Naive thymus-derived CD4-positive, alpha-beta T cell (primary cell): ENCODE results near the gene PLA2G6. TPM values are rescaled to one million over a fixed set of nuclear protein-coding genes. Genes with fewer than 3 reads are reported as not detected.
A peak's percentile ranks its signal among the peaks of the same experiment; 100 is the strongest.

Experiments used
- ATAC-seq: fragments of 150-1000 bp; cut with Tn5 transposase; 2 replicates; pipeline ENCODE4 v1.10.0; 2021; ENCODE audit warnings: mild to moderate bottlenecking, moderate library complexity
- CTCF ChIA-PET: fragments of 350-600 bp; sonication (Branson Sonifier 250); formaldehyde crosslinking; loops from one replicate; lab custom pipeline; 2021; ENCODE audit warnings: antibody characterized with exemption; lab: Charles Lee
- POLR2A ChIA-PET: fragments of 350-600 bp; sonication (Branson Sonifier 250); formaldehyde crosslinking; loops from one replicate; lab custom pipeline; 2021; ENCODE audit warnings: antibody characterized with exemption, inconsistent platforms; lab: Charles Lee
- DNase-seq, 9 donors: peaks; one replicate each; pipeline versions ENCODE4 v3.0.0 to v3.0.0-alpha.2; 2020 to 2022; ENCODE audit warnings: mixed read lengths in 1 of 9
- H3K27ac ChIP-seq: one replicate; pipeline ENCODE4 v1.7.0; 2013; ENCODE audit warnings: mild to moderate bottlenecking, low read depth, low read length, moderate library complexity
- H3K27me3 ChIP-seq, 2 donors: one replicate each; pipeline ENCODE4 v1.7.0; 2013; ENCODE audit warnings: low read length in 2 of 2, mild to moderate bottlenecking in 2 of 2, moderate library complexity in 2 of 2; ENCODE audit not compliant: control insufficient read depth in 2 of 2, insufficient read depth in 2 of 2
- H3K36me3 ChIP-seq, 3 experiments: 1 replicate in 2 of 3; 2 replicates in 1 of 3; pipeline ENCODE4 v1.7.0; 2013; ENCODE audit warnings: low read length in 3 of 3, mild to moderate bottlenecking in 3 of 3, moderate library complexity in 1 of 3; ENCODE audit not compliant: insufficient read depth in 3 of 3, control insufficient read depth in 2 of 3
- H3K4me1 ChIP-seq, 2 donors: one replicate each; pipeline ENCODE4 v1.7.0; 2013; ENCODE audit warnings: low read length in 2 of 2, mild to moderate bottlenecking in 2 of 2, moderate library complexity in 1 of 2; ENCODE audit not compliant: control insufficient read depth in 2 of 2, insufficient read depth in 2 of 2
- H3K4me3 ChIP-seq: 2 replicates; pipeline ENCODE4 v1.7.0; 2013; ENCODE audit warnings: mild to moderate bottlenecking, low read length
- H3K9me3 ChIP-seq, 3 experiments: 1 replicate in 2 of 3; 2 replicates in 1 of 3; pipeline ENCODE4 v1.7.0; 2013; ENCODE audit warnings: low read length in 3 of 3; ENCODE audit not compliant: control insufficient read depth in 2 of 3
- H3K27ac Mint-ChIP-seq, 9 donors: one replicate each; pipeline ENCODE4 v1.8.0; 2020 to 2022; ENCODE audit warnings: mixed read lengths in 9 of 9, mild to moderate bottlenecking in 8 of 9, moderate library complexity in 5 of 9, inconsistent platforms in 2 of 9
- H3K27me3 Mint-ChIP-seq, 5 donors: one replicate each; pipeline ENCODE4 v1.8.0; 2021 to 2022; ENCODE audit warnings: mixed read lengths in 5 of 5, mild to moderate bottlenecking in 1 of 5
- H3K36me3 Mint-ChIP-seq, 5 donors: one replicate each; pipeline ENCODE4 v1.8.0; 2020 to 2022; ENCODE audit warnings: mixed read lengths in 5 of 5, mild to moderate bottlenecking in 3 of 5, inconsistent platforms in 1 of 5
- H3K4me1 Mint-ChIP-seq, 7 donors: one replicate each; pipeline ENCODE4 v1.8.0; 2020 to 2022; ENCODE audit warnings: mixed read lengths in 7 of 7, mild to moderate bottlenecking in 3 of 7, inconsistent platforms in 1 of 7
- H3K4me3 Mint-ChIP-seq, 10 donors: one replicate each; pipeline ENCODE4 v1.8.0; 2020 to 2022; ENCODE audit warnings: mild to moderate bottlenecking in 10 of 10, mixed read lengths in 10 of 10, moderate library complexity in 6 of 10, inconsistent platforms in 2 of 10
- H3K9me3 Mint-ChIP-seq, 11 donors: one replicate each; pipeline ENCODE4 v1.8.0; 2020 to 2022; ENCODE audit warnings: mixed read lengths in 11 of 11, mild to moderate bottlenecking in 4 of 11, inconsistent platforms in 1 of 11, moderate library complexity in 1 of 11
- intact Hi-C, 2 donors: fragments of 100-400 bp; cut with micrococcal nuclease; formaldehyde crosslinking; loops; one replicate each; pipeline ENCODE4 v1.15.1; 2023
- polyA plus RNA-seq, 2 donors: library from polyadenylated mRNA; unstranded; fragments of 300-500 nt; fragmentation: Illumina TruSeq; gene quantifications; one replicate each; pipeline ENCODE4 v1.2.3, GENCODE V29; 2021
- total RNA-seq, 6 experiments: library from RNA in 5 of 6; stranded (reverse) in 5 of 6; gene quantifications; 1 replicate in 5 of 6; 2 replicates in 1 of 6; pipeline ENCODE4 v1.2.3 and lab custom pipeline; 2021 to 2026

The PLA2G6 gene
- total and polyA plus RNA-seq, 7 experiments from 2014 or later = 4.8 to 252 (median 78.9) TPM

DNA sequence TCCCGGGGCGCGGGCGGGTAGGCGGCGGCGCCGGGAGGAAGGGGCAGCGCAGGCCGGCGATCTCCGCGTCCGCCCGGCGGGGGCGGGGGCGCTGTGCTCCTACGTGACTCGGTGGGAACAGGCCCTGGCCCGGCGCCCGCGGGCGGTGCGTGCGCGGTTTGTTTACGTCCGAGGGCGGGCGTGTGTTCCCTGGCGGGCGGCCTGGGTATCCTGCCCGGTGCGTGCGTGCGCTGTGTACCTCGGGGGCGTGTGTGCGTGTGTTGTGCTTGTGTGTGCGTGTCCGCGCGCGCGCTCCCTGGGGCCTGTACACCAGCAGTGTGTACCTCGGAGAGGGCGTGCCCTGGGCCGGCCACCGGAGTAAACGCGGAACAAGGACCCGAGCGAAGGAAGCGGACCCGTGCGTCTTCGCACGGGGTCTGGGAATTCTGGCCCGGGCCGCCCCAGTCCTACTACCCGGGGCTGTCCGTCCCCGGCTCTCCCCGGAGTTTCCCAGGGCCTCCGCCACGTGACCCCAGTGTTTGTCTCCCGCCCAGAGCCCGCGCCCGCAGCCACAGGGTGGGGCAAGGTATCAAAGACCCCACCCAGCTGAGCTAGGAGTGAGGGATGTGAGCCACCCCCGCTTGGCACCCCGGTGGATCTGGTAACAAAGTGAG, 20.9 kb upstream of the PLA2G6 start:
- intact Hi-C loops = loop anchor here (2.0 to 10.0 kb wide), 6 partner anchors 70 to 505 kb away; partner anchors contain the start of genes TMEM184B (in 2 of the 2), BAIAP2L2 (in 1 of the 2), CSNK1E (in 1 of the 2) and DDX17 (in 1 of the 2)
- peak; percentile 39 for ATAC-seq

DNA sequence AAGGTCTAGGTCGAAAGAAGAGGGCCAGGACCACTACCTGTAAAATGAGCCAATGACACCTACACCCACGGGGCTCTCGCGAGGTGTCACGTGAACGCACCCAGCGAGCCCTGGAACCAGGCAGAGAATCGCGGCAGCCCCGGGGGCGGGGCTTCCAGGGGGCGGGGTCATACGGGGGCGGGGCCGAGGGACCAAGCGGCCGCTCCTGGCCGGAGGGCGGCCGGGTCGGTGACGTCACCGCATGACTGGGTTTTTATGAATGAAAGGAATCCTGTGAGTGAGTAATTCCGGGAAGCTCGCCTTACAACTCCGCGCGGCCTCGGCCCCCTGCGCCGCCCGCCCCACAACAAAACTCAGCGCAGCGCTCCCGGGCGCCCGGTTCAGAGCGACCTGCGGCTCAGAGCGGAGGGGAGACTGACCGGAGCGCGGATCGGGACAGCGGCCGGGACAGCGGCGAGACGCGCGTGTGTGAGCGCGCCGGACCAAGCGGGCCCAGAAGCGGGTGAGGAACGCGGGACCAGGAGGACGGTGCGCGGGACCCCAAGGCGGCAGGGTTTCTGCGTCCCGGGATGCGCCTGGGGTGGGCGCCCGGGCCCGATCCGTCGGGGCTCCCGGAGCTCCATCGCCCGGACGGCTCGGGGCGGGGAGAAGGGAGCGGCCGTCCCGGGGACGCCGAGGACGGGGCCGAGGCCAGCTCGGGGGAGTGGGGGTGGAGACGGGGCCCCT, 20.2 kb upstream of the PLA2G6 start, which contains the start of gene MAFF:
Gene MAFF, plus strand, starts transcription at position 284 of the 726 bp plus-strand sequence. CDS start 11,860 bp downstream, outside the sequence.
- H3K27me3 ChIP-seq = no peaks in the 10 kb centered on the region
- Mint-ChIP-seq H3K9me3 (peaks cover 0 to 3% (median 0%) of the 10 kb centered on the region in 11 donors), H3K36me3 (peaks cover 0 to 2% (median 0%) of the 10 kb centered on the region in 5 donors), H3K4me3 (peak within 1 kb of the TSS; percentile 80 to 93 (median 88)), H3K27me3 (no peaks in the 10 kb centered on the region), H3K27ac (peak within 1 kb of the TSS; percentile 84 to 97 (median 89)), H3K4me1 (peaks cover 10 to 33% (median 26%) of the 10 kb centered on the region in 7 donors)
- peaks cover 5 to 25% of the 10 kb centered on the region in 2 donors for H3K4me1 ChIP-seq
- peaks cover 0 to 3% (median 0%) of the 10 kb centered on the region in 3 experiments for H3K36me3 ChIP-seq
- CTCF ChIA-PET = interaction anchor here (0.6 to 1.1 kb wide), 2 partner anchors 23 to 104 kb away, joined by 3 to 4 read pairs; no protein-coding TSS in a partner anchor
- intact Hi-C loops = loop anchor here (1.0 to 10.0 kb wide), 10 partner anchors 12 to 505 kb away; partner anchors contain the start of genes CSNK1E (in 2 of the 2), DDX17 (in 2 of the 2), PLA2G6 (in 2 of the 2) and TMEM184B (in 2 of the 2)
- H3K9me3 ChIP-seq = no peaks in the 10 kb centered on the region
- ATAC-seq = peak; percentile 87
- peak within 1 kb of the TSS; percentile 77 for H3K4me3 ChIP-seq
- H3K27ac ChIP-seq = peak within 1 kb of the TSS; percentile 88
- POLR2A ChIA-PET = interaction anchor here (1.0 to 2.2 kb wide), 5 partner anchors 11 to 25 kb away, joined by 3 to 21 read pairs (median 7); partner anchors contain the start of gene PLA2G6
- DNase-seq = peak; percentile 62 to 88 (median 72)

More for the DNA sequence above, 20.9 kb upstream of the PLA2G6 start:
- Histone ChIP-seq H3K4me1 (peaks cover 5 to 25% of the 10 kb centered on the region in 2 donors), H3K27me3 (no peaks in the 10 kb centered on the region), H3K27ac (peak overlapping the region; percentile 88), H3K4me3 (peak overlapping the region; percentile 77), H3K9me3 (no peaks in the 10 kb centered on the region), H3K36me3 (peaks cover 0 to 3% (median 0%) of the 10 kb centered on the region in 3 experiments)
- H3K4me1 Mint-ChIP-seq = peaks cover 10 to 33% (median 26%) of the 10 kb centered on the region in 7 donors
- POLR2A ChIA-PET = interaction anchor here (1.4 to 2.5 kb wide), 5 partner anchors 12 to 26 kb away, joined by 7 to 21 read pairs (median 8); partner anchors contain the start of gene PLA2G6
- H3K4me3 Mint-ChIP-seq = peak overlapping the region; percentile 80 to 93 (median 88)
- peak; percentile 19 to 75 (median 37) for DNase-seq
- H3K9me3 Mint-ChIP-seq = peaks cover 0 to 3% (median 0%) of the 10 kb centered on the region in 11 donors
- H3K27ac Mint-ChIP-seq = peak overlapping the region; percentile 59 to 85 (median 77)
- CTCF ChIA-PET = interaction anchor here (0.6 kb wide), 1 partner anchor 103 kb away, joined by 4 read pairs; no protein-coding TSS in a partner anchor
- H3K36me3 Mint-ChIP-seq = peaks cover 0 to 2% (median 0%) of the 10 kb centered on the region in 5 donors
- no peaks in the 10 kb centered on the region for H3K27me3 Mint-ChIP-seq

DNA sequence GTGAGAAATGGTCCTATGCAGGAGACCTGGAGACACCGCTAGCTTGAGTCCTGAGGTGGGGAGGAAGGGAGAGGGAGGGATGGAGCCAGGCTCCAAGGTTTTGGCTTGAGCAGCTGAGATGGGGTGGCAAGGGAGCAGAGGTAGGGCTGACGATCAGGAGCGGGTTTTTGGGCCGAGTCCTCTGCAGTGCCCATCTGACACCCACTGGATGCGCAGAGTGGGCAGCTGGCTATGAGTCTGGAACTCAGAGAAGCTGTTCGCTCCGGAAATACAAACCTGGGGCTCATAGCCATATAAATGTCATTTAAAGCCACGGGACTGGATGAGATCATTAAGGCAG, 19.7 kb upstream of the PLA2G6 start:
- Mint-ChIP-seq H3K36me3 (peaks cover 0 to 2% (median 0%) of the 10 kb centered on the region in 5 donors), H3K27ac (peak overlapping the region; percentile 84 to 97 (median 89)), H3K27me3 (no peaks in the 10 kb centered on the region), H3K4me3 (peak overlapping the region; percentile 71 to 92 (median 82)), H3K4me1 (peaks cover 10 to 33% (median 26%) of the 10 kb centered on the region in 7 donors), H3K9me3 (peaks cover 0 to 3% (median 0%) of the 10 kb centered on the region in 11 donors)
- intact Hi-C loops = loop anchor here (1.0 to 10.0 kb wide), 7 partner anchors 13 to 506 kb away; partner anchors contain the start of genes CSNK1E (in 2 of the 2), PLA2G6 (in 2 of the 2), BAIAP2L2 (in 1 of the 2) and DDX17 (in 1 of the 2)
- ATAC-seq (no peak), DNase-seq (no peak)
- ChIA-PET POLR2A (interaction anchor here (0.7 to 2.2 kb wide), 6 partner anchors 9 to 25 kb away, joined by 3 to 21 read pairs (median 6); partner anchors contain the start of gene PLA2G6), CTCF (interaction anchor here (0.6 to 1.1 kb wide), 2 partner anchors 23 to 53 kb away, joined by 3 read pairs; no protein-coding TSS in a partner anchor)
- H3K4me1 ChIP-seq = peaks cover 5 to 25% of the 10 kb centered on the region in 2 donors
- peaks cover 0 to 3% (median 0%) of the 10 kb centered on the region in 3 experiments for H3K36me3 ChIP-seq
- H3K4me3 ChIP-seq = peak overlapping the region; percentile 77
- no peaks in the 10 kb centered on the region for H3K9me3 ChIP-seq
- H3K27ac ChIP-seq = peak overlapping the region; percentile 88
- no peaks in the 10 kb centered on the region for H3K27me3 ChIP-seq

DNA sequence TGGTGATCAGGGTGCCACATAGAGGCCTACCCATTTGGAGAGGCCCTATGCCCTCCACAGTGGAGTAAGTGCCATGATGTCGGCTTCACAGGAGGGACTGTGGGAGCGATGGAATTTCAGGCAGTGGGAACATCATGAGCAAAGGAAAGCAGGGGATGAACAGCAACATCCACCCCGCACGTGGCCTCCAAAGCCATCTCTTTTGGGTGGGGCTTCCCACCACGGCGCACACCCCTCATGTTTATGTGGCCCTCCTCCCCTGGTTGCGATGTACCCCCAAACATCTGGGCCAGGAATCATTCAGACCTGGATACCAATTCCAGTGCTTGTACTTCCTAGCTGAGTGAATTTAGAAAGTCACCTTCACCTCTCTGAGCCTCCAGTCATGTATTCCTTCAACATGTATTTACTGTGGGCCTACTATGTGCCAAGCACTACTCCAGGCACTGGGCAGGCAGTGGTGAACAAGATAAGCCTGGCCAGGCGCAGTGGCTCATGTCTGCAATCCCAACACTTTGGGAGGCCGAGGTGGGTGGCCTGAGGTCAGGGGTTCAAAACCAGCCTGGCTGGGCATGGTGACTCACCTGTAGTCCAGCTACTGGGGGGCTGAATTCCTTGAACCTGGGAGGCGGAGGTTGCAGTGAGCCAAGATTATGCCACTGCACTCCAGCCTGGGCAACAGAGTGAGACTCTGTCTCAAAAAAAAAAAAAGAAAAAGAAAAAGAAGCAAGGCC, 18.4 kb upstream of the PLA2G6 start:
- POLR2A ChIA-PET = interaction anchor here (0.6 to 0.7 kb wide), 2 partner anchors 57 to 453 kb away, joined by 3 read pairs; no protein-coding TSS in a partner anchor
- intact Hi-C loops = loop anchor here (5.0 to 10.0 kb wide), 3 partner anchors 85 to 507 kb away; partner anchors contain the start of genes BAIAP2L2 (in 1 of the 2), CSNK1E (in 1 of the 2) and GTPBP1 (in 1 of the 2)

DNA sequence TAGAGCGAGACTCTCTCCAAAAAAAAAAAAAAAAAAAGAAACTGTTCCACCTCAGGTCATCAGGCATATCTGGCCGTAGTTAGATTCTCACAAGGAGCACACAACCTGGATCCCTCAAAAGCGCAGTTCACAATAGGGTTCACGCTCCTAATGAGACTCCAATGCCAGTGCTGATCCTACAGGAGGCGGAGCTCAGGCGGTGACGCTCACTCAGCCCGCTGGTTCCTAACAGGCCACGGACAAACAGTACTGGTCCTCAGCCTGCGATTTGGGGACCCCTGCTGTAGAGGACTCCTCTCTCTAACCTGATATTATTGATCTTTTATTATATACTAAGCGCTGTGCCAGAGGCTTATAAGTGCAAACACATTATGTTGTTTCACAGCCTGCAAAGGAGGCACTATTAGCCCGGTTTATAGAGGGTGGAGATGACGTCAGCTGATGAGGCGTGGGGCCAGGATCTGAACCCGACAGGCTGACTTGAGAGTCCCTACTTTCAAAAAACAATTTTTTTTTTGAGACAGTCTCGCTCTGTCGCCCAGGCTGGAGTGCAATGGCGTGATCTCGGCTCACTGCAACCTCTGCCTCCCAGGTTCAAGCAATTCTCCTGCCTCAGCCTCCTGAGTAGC, 15.3 kb upstream of the PLA2G6 start:
- H3K27ac Mint-ChIP-seq = no peak overlapping the region
- Histone ChIP-seq H3K36me3 (peaks cover 0 to under 1% (median 0%) of the 10 kb centered on the region in 3 experiments), H3K27ac (no peak overlapping the region), H3K4me3 (no peak overlapping the region), H3K9me3 (no peaks in the 10 kb centered on the region), H3K4me1 (peaks cover 5 to 16% of the 10 kb centered on the region in 2 donors), H3K27me3 (no peaks in the 10 kb centered on the region)
- H3K4me3 Mint-ChIP-seq = no peak overlapping the region
- peaks cover 0 to 12% (median 0%) of the 10 kb centered on the region in 5 donors for H3K27me3 Mint-ChIP-seq
- ATAC-seq (no peak), DNase-seq (no peak)
- POLR2A ChIA-PET = interaction anchor here (1.2 kb wide), 1 partner anchor 12 kb away, joined by 3 read pairs; no protein-coding TSS in a partner anchor
- CTCF ChIA-PET = no interaction called here
- peaks cover 8 to 25% (median 12%) of the 10 kb centered on the region in 7 donors for H3K4me1 Mint-ChIP-seq
- H3K9me3 Mint-ChIP-seq = peaks cover 0 to 5% (median 0%) of the 10 kb centered on the region in 11 donors
- intact Hi-C loops = no loop called here
- peaks cover 0 to 2% (median 0%) of the 10 kb centered on the region in 5 donors for H3K36me3 Mint-ChIP-seq

More for the DNA sequence above, 18.4 kb upstream of the PLA2G6 start:
- H3K36me3 Mint-ChIP-seq = peaks cover 0 to 2% (median 0%) of the 10 kb centered on the region in 5 donors
- peak overlapping the region in 3 of 9 donors; percentile 17 to 84 (median 31) for H3K27ac Mint-ChIP-seq
- H3K9me3 Mint-ChIP-seq = peaks cover 0 to 3% (median 0%) of the 10 kb centered on the region in 11 donors
- peaks cover 0 to 3% (median 0%) of the 10 kb centered on the region in 3 experiments for H3K36me3 ChIP-seq
- ATAC-seq = no peak
- H3K27me3 ChIP-seq = no peaks in the 10 kb centered on the region
- H3K4me1 ChIP-seq = peaks cover 5 to 25% of the 10 kb centered on the region in 2 donors
- CTCF ChIA-PET = no interaction called here
- no peaks in the 10 kb centered on the region for H3K27me3 Mint-ChIP-seq
- H3K9me3 ChIP-seq = no peaks in the 10 kb centered on the region
- H3K4me1 Mint-ChIP-seq = peaks cover 10 to 33% (median 26%) of the 10 kb centered on the region in 7 donors
- no peak overlapping the region for H3K4me3 ChIP-seq
- DNase-seq = no peak
- peak overlapping the region in 2 of 10 donors; percentile 32 to 79 for H3K4me3 Mint-ChIP-seq
- H3K27ac ChIP-seq = no peak overlapping the region
